ENCODE results near the gene DNAJC5G.
"Not testable (repeated sequence)": the region's sequence is repeated elsewhere in the genome, so short reads cannot be mapped to it uniquely, and the experiment has no call there.

Gene DNAJC5G

GRCh38 chr2:27255187-27255586, 20.0 kb upstream of the DNAJC5G start:
- no peak for DNase-seq

GRCh38 chr2:27255660-27256059, 19.6 kb upstream of the DNAJC5G start:
- no peak for DNase-seq

- no peak for DNase-seq
These were observed 18.3 kb upstream of the DNAJC5G start for GRCh38 chr2:27256855-27257454.

- DNase-seq, result no peak
These were observed 17.2 kb upstream of the DNAJC5G start for GRCh38 chr2:27258051-27258450.

GRCh38 chr2:27261241-27261925, 13.8 kb upstream of the DNAJC5G start:
- DNase-seq, result no peak

- no peak for DNase-seq
These were observed 13.3 kb upstream of the DNAJC5G start for GRCh38 chr2:27261926-27262298.

- peak; percentile 79 to 83 for DNase-seq
These were observed 12.6 kb upstream of the DNAJC5G start, which contains the start of gene SLC30A3 for GRCh38 chr2:27262379-27263286. Gene SLC30A3, minus strand, starts transcription at chr2:27263047. Its CDS starts 141 bp downstream, at chr2:27262906.

GRCh38 chr2:27263287-27264252, 11.7 kb upstream of the DNAJC5G start:
- peak; percentile 41 to 44 for DNase-seq

GRCh38 chr2:27264253-27264752, 10.9 kb upstream of the DNAJC5G start:
- DNase-seq, result no peak

- DNase-seq, result peak; percentile 75 to 80
These were observed 10.3 kb upstream of the DNAJC5G start for GRCh38 chr2:27264753-27265535.

GRCh38 chr2:27265536-27265870, 9.7 kb upstream of the DNAJC5G start:
- no peak for DNase-seq

- DNase-seq, result not testable (repeated sequence)
These were observed 6.9 kb upstream of the DNAJC5G start for GRCh38 chr2:27268296-27268695.

- no peak for DNase-seq
These were observed 5.1 kb upstream of the DNAJC5G start for GRCh38 chr2:27270131-27270530.

- no peak for DNase-seq
These were observed 4.6 kb upstream of the DNAJC5G start for GRCh38 chr2:27270670-27271069.

GRCh38 chr2:27271631-27272340, 3.4 kb upstream of the DNAJC5G start:
- no peak for DNase-seq

GRCh38 chr2:27272537-27273522, 2.4 kb upstream of the DNAJC5G start:
- DNase-seq, result not testable (repeated sequence)

GRCh38 chr2:27278010-27278409, 2.8 kb downstream of the DNAJC5G start:
- no peak for DNase-seq

GRCh38 chr2:27280826-27281225, 5.6 kb downstream of the DNAJC5G start:
- no peak for DNase-seq

- DNase-seq, result no peak
These were observed 6.2 kb downstream of the DNAJC5G start for GRCh38 chr2:27281442-27281841.
